Measurements from ENCODE around the gene UTS2R. TPM values are rescaled to one million over a fixed set of nuclear protein-coding genes. Genes with fewer than 3 reads are reported as not detected.

UTS2R gene
- polyA plus RNA-seq, 3 donors = not detected

DNA sequence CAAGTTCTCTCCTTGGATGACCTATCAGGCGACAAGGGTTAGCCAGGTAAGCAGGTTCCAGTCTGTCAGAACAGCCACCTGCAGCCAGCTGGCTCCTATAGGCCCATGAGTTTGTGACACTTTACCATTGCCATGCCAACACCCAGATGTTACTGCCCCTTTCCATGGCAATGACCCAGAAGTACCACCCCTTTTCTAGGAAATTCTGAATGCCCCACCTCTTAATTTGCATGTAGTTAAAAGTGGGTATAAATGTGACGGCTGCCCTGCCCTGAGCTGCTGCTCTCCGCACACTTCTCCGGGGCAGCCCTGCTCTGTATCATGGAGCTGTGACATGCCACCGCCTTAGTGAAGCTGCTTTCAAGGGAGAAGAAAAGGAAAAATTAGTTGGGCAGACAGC is 28.0 kb upstream of the UTS2R start:
- H3K9ac ChIP-seq (ENCODE audit: insufficient read depth, low read length, poor library complexity, severe bottlenecking) = no peak overlapping the region
- Mint-ChIP-seq H3K27ac (no peak overlapping the region), H3K36me3 (no peaks in the 10 kb centered on the region), H3K4me1 (peaks cover 23% of the 10 kb centered on the region), H3K9me3 (peaks cover 0 to 12% (median 10%) of the 10 kb centered on the region in 7 donors), H3K27me3 (ENCODE audit: low read depth in 3 of 3) (peaks cover 10 to 19% (median 13%) of the 10 kb centered on the region in 3 donors), H3K4me3 (no peak overlapping the region)
- no peaks in the 10 kb centered on the region for H4K20me1 ChIP-seq (ENCODE audit: insufficient read depth, low read length)
- WGBS (ENCODE audit: insufficient coverage) = 95% methylated on average over 5 of the region's 5 CpGs
- H3K4me1 ChIP-seq (ENCODE audit: control insufficient read depth in 1 of 2, insufficient read depth in 2 of 2, low read length in 2 of 2) = peaks cover 15 to 27% of the 10 kb centered on the region in 2 donors
- no peak for DNase-seq
- H3K9me3 ChIP-seq (replicated peaks in 1 of 2; ENCODE audit: control insufficient read depth in 1 of 2, insufficient read depth in 1 of 2, low read length in 2 of 2) = peaks cover 0 to 3% of the 10 kb centered on the region in 2 donors
- intact Hi-C loops (cut with micrococcal nuclease) = no loop called here
- H3K36me3 ChIP-seq (replicated peaks in 1 of 2; ENCODE audit: control insufficient read depth in 1 of 2, insufficient read depth in 2 of 2, low read length in 2 of 2) = no peaks in the 10 kb centered on the region
- no peak overlapping the region for H3K27ac ChIP-seq (ENCODE audit: low read depth in 1 of 2, low read length in 2 of 2)
- no peak overlapping the region for H3K4me3 ChIP-seq (replicated peaks in 1 of 3; ENCODE audit: low read depth in 2 of 3, low read length in 3 of 3)
- H3K27me3 ChIP-seq (ENCODE audit: control insufficient read depth in 2 of 2, insufficient read depth in 2 of 2, low read length in 2 of 2) = peaks cover 0 to 5% of the 10 kb centered on the region in 2 donors
- TF ChIP-seq, protein P1, sequence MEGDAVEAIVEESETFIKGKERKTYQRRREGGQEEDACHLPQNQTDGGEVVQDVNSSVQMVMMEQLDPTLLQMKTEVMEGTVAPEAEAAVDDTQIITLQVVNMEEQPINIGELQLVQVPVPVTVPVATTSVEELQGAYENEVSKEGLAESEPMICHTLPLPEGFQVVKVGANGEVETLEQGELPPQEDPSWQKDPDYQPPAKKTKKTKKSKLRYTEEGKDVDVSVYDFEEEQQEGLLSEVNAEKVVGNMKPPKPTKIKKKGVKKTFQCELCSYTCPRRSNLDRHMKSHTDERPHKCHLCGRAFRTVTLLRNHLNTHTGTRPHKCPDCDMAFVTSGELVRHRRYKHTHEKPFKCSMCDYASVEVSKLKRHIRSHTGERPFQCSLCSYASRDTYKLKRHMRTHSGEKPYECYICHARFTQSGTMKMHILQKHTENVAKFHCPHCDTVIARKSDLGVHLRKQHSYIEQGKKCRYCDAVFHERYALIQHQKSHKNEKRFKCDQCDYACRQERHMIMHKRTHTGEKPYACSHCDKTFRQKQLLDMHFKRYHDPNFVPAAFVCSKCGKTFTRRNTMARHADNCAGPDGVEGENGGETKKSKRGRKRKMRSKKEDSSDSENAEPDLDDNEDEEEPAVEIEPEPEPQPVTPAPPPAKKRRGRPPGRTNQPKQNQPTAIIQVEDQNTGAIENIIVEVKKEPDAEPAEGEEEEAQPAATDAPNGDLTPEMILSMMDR (IDR thresholded peaks at IDR 0.05) = no peak
- no peak overlapping the region for H3K4me2 ChIP-seq (replicated peaks; ENCODE audit: extremely low read depth, low read length, poor library complexity, severe bottlenecking)
- no peak overlapping the region for H2AFZ ChIP-seq (ENCODE audit: insufficient read depth, low read depth, low read length, poor library complexity, severe bottlenecking)
- no peaks in the 10 kb centered on the region for H3K79me2 ChIP-seq (ENCODE audit: insufficient read depth, low read length)

DNA sequence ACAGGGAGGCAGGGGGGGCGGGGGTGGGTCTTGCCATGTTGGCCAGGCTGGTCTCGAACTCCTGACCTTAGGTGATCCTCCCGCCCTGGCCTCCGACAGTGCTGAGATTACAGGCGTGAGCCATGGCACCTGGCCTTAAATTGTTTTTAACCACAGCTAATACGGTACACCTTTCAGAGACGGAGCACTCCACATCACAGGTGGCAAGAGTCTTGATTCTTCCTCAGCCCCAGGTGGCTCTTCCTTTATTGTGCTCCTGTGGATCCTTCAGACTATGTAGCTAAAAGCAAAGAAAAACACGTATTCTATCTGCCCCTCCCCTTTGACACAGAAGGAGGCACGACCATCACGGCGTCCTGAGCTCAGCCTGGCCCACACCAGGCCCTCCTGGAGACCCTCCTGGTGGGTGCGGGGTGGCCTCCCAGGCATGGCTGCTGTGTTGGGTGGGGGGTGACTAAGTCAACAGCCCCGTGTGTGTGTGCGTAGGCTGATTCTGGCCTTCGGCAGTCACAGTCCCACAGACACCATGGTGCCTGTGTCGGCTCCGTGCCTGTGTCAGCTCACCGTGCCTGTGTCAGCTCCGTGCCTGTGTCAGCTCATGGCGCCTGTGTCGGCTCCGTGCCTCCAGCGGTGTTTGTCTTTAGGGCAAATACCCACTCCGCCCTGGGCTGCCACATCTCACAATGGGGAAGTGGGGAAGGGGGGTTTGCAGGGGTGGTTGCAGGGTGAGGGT is 27.2 kb upstream of the UTS2R start:
- H3K36me3 Mint-ChIP-seq = no peaks in the 10 kb centered on the region
- Histone ChIP-seq H2AFZ (ENCODE audit: insufficient read depth, low read depth, low read length, poor library complexity, severe bottlenecking) (no peak overlapping the region), H3K4me2 (replicated peaks; ENCODE audit: extremely low read depth, low read length, poor library complexity, severe bottlenecking) (no peak overlapping the region), H3K79me2 (ENCODE audit: insufficient read depth, low read length) (no peaks in the 10 kb centered on the region), H3K9ac (ENCODE audit: insufficient read depth, low read length, poor library complexity, severe bottlenecking) (no peak overlapping the region), H3K27ac (ENCODE audit: low read depth in 1 of 2, low read length in 2 of 2) (no peak overlapping the region), H3K4me3 (replicated peaks in 1 of 3; ENCODE audit: low read depth in 2 of 3, low read length in 3 of 3) (no peak overlapping the region), H3K27me3 (ENCODE audit: control insufficient read depth in 2 of 2, insufficient read depth in 2 of 2, low read length in 2 of 2) (peaks cover 0 to 5% of the 10 kb centered on the region in 2 donors), H3K9me3 (replicated peaks in 1 of 2; ENCODE audit: control insufficient read depth in 1 of 2, insufficient read depth in 1 of 2, low read length in 2 of 2) (peaks cover 0 to 3% of the 10 kb centered on the region in 2 donors), H3K36me3 (replicated peaks in 1 of 2; ENCODE audit: control insufficient read depth in 1 of 2, insufficient read depth in 2 of 2, low read length in 2 of 2) (no peaks in the 10 kb centered on the region), H4K20me1 (ENCODE audit: insufficient read depth, low read length) (no peaks in the 10 kb centered on the region), H3K4me1 (ENCODE audit: control insufficient read depth in 1 of 2, insufficient read depth in 2 of 2, low read length in 2 of 2) (peaks cover 12 to 22% of the 10 kb centered on the region in 2 donors)
- DNase-seq = peak in 1 of 3 donors; percentile 4
- peaks cover 0 to 12% (median 10%) of the 10 kb centered on the region in 7 donors for H3K9me3 Mint-ChIP-seq
- TF ChIP-seq, protein P1 (IDR thresholded peaks at IDR 0.05) = no peak
- H3K4me1 Mint-ChIP-seq = peaks cover 17% of the 10 kb centered on the region
- intact Hi-C loops (cut with micrococcal nuclease) = no loop called here
- WGBS (ENCODE audit: insufficient coverage) = 92% methylated on average over 16 of the region's 24 CpGs
- H3K27me3 Mint-ChIP-seq (ENCODE audit: low read depth in 3 of 3) = peaks cover 5 to 21% (median 14%) of the 10 kb centered on the region in 3 donors
- no peak overlapping the region for H3K27ac Mint-ChIP-seq
- H3K4me3 Mint-ChIP-seq = no peak overlapping the region

Data from CD14-positive monocyte (primary cell).